ENCODE measurements around the gene SOX1. TPM values are rescaled to one million over a fixed set of nuclear protein-coding genes. Genes with fewer than 3 reads are reported as not detected.

SOX1 gene
- polyA plus RNA-seq, 1 donor from 2014 or later, result 13.2 TPM

DNA sequence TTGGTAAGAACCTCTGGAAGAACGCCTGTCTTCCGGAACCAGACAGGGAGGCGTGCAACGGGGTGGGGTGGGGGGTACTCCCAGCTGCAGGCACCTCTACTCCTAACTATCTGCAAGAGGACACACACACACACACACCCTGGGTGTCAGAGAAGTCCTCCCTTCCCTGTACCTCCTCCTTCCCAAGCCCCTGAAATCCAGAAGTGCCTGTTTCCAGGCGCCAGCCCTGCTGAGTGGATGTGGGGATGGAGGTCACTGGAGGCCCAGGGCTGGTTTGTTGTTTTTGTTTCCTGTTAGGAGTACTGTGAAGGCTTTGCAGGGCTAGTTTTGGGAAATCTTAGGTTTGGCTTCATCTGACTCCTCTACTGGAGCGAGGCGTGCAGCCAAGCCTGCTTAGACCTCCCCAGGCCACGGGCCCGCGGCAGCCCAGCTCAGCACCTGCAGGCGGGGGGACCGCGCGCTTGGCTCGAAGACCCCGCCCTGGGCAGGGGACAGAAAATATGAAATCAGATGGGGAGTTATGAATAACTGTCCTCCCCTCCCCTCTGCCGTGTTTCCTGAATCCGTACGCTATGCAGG, 36.4 kb downstream of the SOX1 start:
- H3K27me3 ChIP-seq (ENCODE audit: insufficient read depth, low read depth, low read length), result peaks cover 29% of the 10 kb centered on the region
- TF ChIP-seq SMC3 (conservative IDR thresholded peaks at IDR 0.05; ENCODE audit: poor library complexity) (no peak), MXI1 (conservative IDR thresholded peaks at IDR 0.05; ENCODE audit: poor library complexity, severe bottlenecking) (no peak), TAF1 (IDR thresholded peaks at IDR 0.05; ENCODE audit: low read depth) (no peak), EZH2 (IDR thresholded peaks at IDR 0.05; ENCODE audit: borderline replicate concordance, insufficient read depth, low read length, poor library complexity, severe bottlenecking) (no peak)
- H3K36me3 ChIP-seq (ENCODE audit: insufficient read depth, low read length), result no peaks in the 10 kb centered on the region
- no peak overlapping the region for H3K27ac ChIP-seq (ENCODE audit: low read length)
- no peak overlapping the region for H2AFZ ChIP-seq (ENCODE audit: low read depth, low read length)
- H3K9ac ChIP-seq (ENCODE audit: low read length), result no peak overlapping the region
- no peaks in the 10 kb centered on the region for H3K9me2 ChIP-seq (ENCODE audit: insufficient read depth, low read length)
- no peak overlapping the region for H3K4me3 ChIP-seq (ENCODE audit: low read length)
- H3F3A ChIP-seq (ENCODE audit: insufficient read depth, low read length, poor library complexity, severe bottlenecking), result peaks cover 5% of the 10 kb centered on the region
- no peaks in the 10 kb centered on the region for H3K9me3 ChIP-seq (ENCODE audit: low read length)
- H3K79me2 ChIP-seq (replicated peaks; ENCODE audit: insufficient read depth, low read length), result peaks cover 7% of the 10 kb centered on the region
- H3K4me2 ChIP-seq (ENCODE audit: low read length), result no peak overlapping the region
- no peaks in the 10 kb centered on the region for H4K20me1 ChIP-seq (ENCODE audit: insufficient read depth)

DNA sequence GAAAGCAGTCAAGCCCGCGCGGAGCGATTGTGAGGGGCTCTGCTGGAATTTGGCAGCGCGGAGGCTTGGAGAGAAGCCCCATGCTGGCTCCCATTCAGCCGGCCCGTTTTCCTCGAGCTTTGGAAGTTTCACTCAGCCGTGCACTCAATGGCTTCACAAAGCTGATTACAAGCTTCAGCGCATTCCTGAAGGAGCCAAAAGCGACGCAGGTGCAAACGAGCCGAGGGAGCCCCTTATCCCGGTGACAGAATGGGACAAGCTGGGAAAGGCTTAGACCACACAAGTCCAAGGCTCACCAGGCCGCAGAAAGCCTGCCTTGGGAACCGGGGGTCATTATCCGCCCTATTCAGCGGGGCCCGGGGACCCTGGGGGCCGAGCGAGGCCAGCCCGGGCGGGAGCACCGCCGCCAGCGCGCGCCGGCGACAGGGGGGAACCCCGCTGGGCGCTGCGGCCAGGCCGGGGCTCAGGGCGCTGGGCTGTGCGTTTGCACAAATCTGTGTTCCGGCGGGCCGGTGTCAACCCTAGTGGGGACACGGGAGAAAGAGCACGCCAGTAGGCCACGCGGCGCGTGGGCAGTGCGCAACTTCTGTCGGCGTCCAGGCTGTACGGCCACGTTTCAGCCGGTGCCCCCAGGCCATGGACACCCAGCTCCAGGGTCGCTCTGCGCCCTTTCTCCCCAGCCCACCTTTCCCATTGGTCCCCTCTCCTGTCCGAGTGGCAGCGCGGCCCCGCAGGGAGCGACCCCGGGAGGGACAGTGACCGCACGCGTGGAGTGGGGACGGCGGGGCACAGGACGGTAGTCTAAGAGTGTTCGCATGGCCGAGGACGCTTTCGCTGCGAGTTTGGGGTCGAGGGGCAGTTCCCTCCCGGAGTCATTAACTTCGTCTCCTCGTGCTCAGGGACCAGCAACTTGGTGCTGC, 37.3 kb downstream of the SOX1 start:
- Histone ChIP-seq H3K9me3 (ENCODE audit: low read length) (no peaks in the 10 kb centered on the region), H3F3A (ENCODE audit: insufficient read depth, low read length, poor library complexity, severe bottlenecking) (peaks cover 5% of the 10 kb centered on the region), H3K4me3 (ENCODE audit: low read length) (peak overlapping the region; percentile 55), H3K4me2 (ENCODE audit: low read length) (no peak overlapping the region), H2AFZ (ENCODE audit: low read depth, low read length) (no peak overlapping the region), H3K9ac (ENCODE audit: low read length) (peak overlapping the region; percentile 30), H3K27me3 (ENCODE audit: insufficient read depth, low read depth, low read length) (peaks cover 29% of the 10 kb centered on the region), H3K36me3 (ENCODE audit: insufficient read depth, low read length) (peaks cover 3% of the 10 kb centered on the region), H3K27ac (ENCODE audit: low read length) (no peak overlapping the region), H3K9me2 (ENCODE audit: insufficient read depth, low read length) (no peaks in the 10 kb centered on the region), H4K20me1 (ENCODE audit: insufficient read depth) (no peaks in the 10 kb centered on the region), H3K79me2 (replicated peaks; ENCODE audit: insufficient read depth, low read length) (peaks cover 7% of the 10 kb centered on the region)
- TF ChIP-seq EZH2 (IDR thresholded peaks at IDR 0.05; ENCODE audit: borderline replicate concordance, insufficient read depth, low read length, poor library complexity, severe bottlenecking) (no peak), MXI1 (conservative IDR thresholded peaks at IDR 0.05; ENCODE audit: poor library complexity, severe bottlenecking) (no peak), TAF1 (IDR thresholded peaks at IDR 0.05; ENCODE audit: low read depth) (no peak), RAD21 (conservative IDR thresholded peaks at IDR 0.05) (no peak), POLR2AphosphoS5 (IDR thresholded peaks at IDR 0.05) (peak; percentile 10)
- TF ChIP-seq, protein P1, sequence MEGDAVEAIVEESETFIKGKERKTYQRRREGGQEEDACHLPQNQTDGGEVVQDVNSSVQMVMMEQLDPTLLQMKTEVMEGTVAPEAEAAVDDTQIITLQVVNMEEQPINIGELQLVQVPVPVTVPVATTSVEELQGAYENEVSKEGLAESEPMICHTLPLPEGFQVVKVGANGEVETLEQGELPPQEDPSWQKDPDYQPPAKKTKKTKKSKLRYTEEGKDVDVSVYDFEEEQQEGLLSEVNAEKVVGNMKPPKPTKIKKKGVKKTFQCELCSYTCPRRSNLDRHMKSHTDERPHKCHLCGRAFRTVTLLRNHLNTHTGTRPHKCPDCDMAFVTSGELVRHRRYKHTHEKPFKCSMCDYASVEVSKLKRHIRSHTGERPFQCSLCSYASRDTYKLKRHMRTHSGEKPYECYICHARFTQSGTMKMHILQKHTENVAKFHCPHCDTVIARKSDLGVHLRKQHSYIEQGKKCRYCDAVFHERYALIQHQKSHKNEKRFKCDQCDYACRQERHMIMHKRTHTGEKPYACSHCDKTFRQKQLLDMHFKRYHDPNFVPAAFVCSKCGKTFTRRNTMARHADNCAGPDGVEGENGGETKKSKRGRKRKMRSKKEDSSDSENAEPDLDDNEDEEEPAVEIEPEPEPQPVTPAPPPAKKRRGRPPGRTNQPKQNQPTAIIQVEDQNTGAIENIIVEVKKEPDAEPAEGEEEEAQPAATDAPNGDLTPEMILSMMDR (IDR thresholded peaks at IDR 0.05; ENCODE audit: poor library complexity, severe bottlenecking), result no peak
- TF ChIP-seq, protein P2, sequence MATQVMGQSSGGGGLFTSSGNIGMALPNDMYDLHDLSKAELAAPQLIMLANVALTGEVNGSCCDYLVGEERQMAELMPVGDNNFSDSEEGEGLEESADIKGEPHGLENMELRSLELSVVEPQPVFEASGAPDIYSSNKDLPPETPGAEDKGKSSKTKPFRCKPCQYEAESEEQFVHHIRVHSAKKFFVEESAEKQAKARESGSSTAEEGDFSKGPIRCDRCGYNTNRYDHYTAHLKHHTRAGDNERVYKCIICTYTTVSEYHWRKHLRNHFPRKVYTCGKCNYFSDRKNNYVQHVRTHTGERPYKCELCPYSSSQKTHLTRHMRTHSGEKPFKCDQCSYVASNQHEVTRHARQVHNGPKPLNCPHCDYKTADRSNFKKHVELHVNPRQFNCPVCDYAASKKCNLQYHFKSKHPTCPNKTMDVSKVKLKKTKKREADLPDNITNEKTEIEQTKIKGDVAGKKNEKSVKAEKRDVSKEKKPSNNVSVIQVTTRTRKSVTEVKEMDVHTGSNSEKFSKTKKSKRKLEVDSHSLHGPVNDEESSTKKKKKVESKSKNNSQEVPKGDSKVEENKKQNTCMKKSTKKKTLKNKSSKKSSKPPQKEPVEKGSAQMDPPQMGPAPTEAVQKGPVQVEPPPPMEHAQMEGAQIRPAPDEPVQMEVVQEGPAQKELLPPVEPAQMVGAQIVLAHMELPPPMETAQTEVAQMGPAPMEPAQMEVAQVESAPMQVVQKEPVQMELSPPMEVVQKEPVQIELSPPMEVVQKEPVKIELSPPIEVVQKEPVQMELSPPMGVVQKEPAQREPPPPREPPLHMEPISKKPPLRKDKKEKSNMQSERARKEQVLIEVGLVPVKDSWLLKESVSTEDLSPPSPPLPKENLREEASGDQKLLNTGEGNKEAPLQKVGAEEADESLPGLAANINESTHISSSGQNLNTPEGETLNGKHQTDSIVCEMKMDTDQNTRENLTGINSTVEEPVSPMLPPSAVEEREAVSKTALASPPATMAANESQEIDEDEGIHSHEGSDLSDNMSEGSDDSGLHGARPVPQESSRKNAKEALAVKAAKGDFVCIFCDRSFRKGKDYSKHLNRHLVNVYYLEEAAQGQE (IDR thresholded peaks at IDR 0.05; ENCODE audit: borderline replicate concordance), result peak; percentile 58
